ENCODE results near the gene DACT3. TPM values are rescaled to one million over a fixed set of nuclear protein-coding genes. Genes with fewer than 3 reads are reported as not detected.

The DACT3 gene
- total RNA-seq, 1 experiment from 2014 or later = 1.9 TPM

DNA sequence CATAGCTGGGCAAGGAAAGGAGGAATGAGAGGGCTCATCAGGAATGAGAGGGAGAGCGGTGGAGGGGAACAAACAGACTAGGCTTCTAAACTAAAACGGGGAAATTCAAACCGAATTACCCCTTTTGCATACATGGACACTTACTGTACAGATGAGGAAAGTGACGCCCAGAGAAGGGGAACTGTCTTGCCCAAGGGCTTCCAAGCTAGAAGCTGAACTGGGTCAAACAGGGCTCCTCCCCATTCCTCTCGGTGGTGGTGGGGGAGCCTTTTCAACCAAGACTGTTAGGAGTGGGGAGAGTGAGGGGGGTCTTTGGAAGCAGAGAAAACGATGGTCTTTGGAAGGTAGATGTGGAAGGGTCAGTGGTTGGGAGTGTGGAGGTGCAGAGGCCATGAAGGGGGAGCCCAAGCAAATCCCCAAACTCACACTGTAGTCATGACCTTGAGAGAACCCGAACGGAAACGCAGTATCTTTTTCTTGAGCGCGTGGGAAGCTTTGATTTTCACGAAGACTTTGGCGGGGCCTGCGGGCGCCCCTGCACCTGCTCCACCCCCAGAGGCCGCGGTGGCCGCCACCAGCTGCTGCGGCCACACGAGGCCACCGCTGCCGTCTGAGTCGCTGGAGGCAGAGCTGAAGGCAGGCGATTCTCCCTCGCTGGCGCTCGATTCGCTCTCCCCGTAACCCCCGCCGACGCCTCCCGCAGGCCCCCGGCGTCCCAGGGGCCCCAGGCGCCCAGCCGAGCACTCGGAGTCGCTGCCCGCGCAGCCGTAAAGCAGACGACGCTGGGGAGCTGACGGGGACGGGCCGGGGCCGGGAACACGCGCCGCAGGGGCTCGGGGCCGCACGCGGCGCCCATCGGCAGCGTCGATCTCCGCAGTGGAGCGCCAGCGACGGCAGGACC is 12.7 kb downstream of the DACT3 start:
- Histone ChIP-seq H3K27ac (ENCODE audit: low read length) (no peak overlapping the region), H3K4me3 (ENCODE audit: low read length) (no peak overlapping the region), H3K9me2 (replicated peaks; ENCODE audit: low read length) (no peaks in the 10 kb centered on the region), H2AFZ (ENCODE audit: low read length) (no peak overlapping the region), H3F3A (ENCODE audit: low read length, unreplicated experiment) (no peaks in the 10 kb centered on the region), H3K27me3 (ENCODE audit: low read length) (no peaks in the 10 kb centered on the region), H3K4me2 (ENCODE audit: low read length) (no peak overlapping the region), H3K79me2 (ENCODE audit: low read length) (no peaks in the 10 kb centered on the region), H3K9me3 (ENCODE audit: low read length) (no peaks in the 10 kb centered on the region), H3K36me3 (ENCODE audit: low read depth, low read length) (no peaks in the 10 kb centered on the region), H3K9ac (ENCODE audit: low read length) (no peak overlapping the region), H3K4me1 (ENCODE audit: insufficient read depth, low read length) (no peaks in the 10 kb centered on the region), H4K20me1 (ENCODE audit: low read length) (no peaks in the 10 kb centered on the region)
- POLR2A ChIA-PET (ENCODE audit: unreplicated experiment) = interaction anchor here (0.6 kb wide), 1 partner anchor 18 kb away, joined by 4 read pairs; no protein-coding TSS in a partner anchor
- intact Hi-C loops (cut with micrococcal nuclease) = no loop called here
- CTCF ChIA-PET = no interaction called here
- ATAC-seq (no peak), DNase-seq (no peak)
- no peak for TF ChIP-seq EZH2 (IDR thresholded peaks at IDR 0.05; ENCODE audit: low read length, unreplicated experiment)
- TF ChIP-seq EZH2phosphoT487 (IDR thresholded peaks at IDR 0.05; ENCODE audit: borderline replicate concordance, low read length) = no peak
- no peak for TF ChIP-seq CTCF (conservative IDR thresholded peaks at IDR 0.05; ENCODE audit: low read depth, low read length)
- BruUV-seq (replicated peaks) = no TSS peak

GRCh38 chr19:46646402-46646801 is 14.6 kb downstream of the DACT3 start:
- H3F3A ChIP-seq (ENCODE audit: low read length, unreplicated experiment) = no peaks in the 10 kb centered on the region
- ChIA-PET POLR2A (ENCODE audit: unreplicated experiment) (no interaction called here), CTCF (no interaction called here)
- no peaks in the 10 kb centered on the region for H3K36me3 ChIP-seq (ENCODE audit: low read depth, low read length)
- no peaks in the 10 kb centered on the region for H3K9me2 ChIP-seq (replicated peaks; ENCODE audit: low read length)
- H3K4me2 ChIP-seq (ENCODE audit: low read length) = no peak overlapping the region
- H3K27me3 ChIP-seq (ENCODE audit: low read length) = no peaks in the 10 kb centered on the region
- no peaks in the 10 kb centered on the region for H3K4me1 ChIP-seq (ENCODE audit: insufficient read depth, low read length)
- no peak overlapping the region for H3K9ac ChIP-seq (ENCODE audit: low read length)
- no TSS peak for BruUV-seq (replicated peaks)
- H3K4me3 ChIP-seq (ENCODE audit: low read length) = no peak overlapping the region
- intact Hi-C loops (cut with micrococcal nuclease) = no loop called here
- no peak overlapping the region for H3K27ac ChIP-seq (ENCODE audit: low read length)
- no peak for ATAC-seq
- no peaks in the 10 kb centered on the region for H3K9me3 ChIP-seq (ENCODE audit: low read length)
- no peak for DNase-seq
- TF ChIP-seq EZH2phosphoT487 (IDR thresholded peaks at IDR 0.05; ENCODE audit: borderline replicate concordance, low read length) (no peak), EZH2 (IDR thresholded peaks at IDR 0.05; ENCODE audit: low read length, unreplicated experiment) (no peak), CTCF (conservative IDR thresholded peaks at IDR 0.05; ENCODE audit: low read depth, low read length) (no peak)
- no peak overlapping the region for H2AFZ ChIP-seq (ENCODE audit: low read length)
- no peaks in the 10 kb centered on the region for H3K79me2 ChIP-seq (ENCODE audit: low read length)
- no peaks in the 10 kb centered on the region for H4K20me1 ChIP-seq (ENCODE audit: low read length)

- intact Hi-C loops (cut with micrococcal nuclease) = no loop called here
- no peak for ATAC-seq
- Histone ChIP-seq H3K4me3 (ENCODE audit: low read length) (no peak overlapping the region), H3K27ac (ENCODE audit: low read length) (no peak overlapping the region), H3K9ac (ENCODE audit: low read length) (no peak overlapping the region), H3K9me3 (ENCODE audit: low read length) (no peaks in the 10 kb centered on the region), H3K4me1 (ENCODE audit: insufficient read depth, low read length) (peaks cover 3% of the 10 kb centered on the region; the same call in 1 of the 2 replicates), H3K36me3 (ENCODE audit: low read depth, low read length) (no peaks in the 10 kb centered on the region), H3K4me2 (ENCODE audit: low read length) (no peak overlapping the region), H3K79me2 (ENCODE audit: low read length) (no peaks in the 10 kb centered on the region), H3K9me2 (replicated peaks; ENCODE audit: low read length) (no peaks in the 10 kb centered on the region), H4K20me1 (ENCODE audit: low read length) (no peaks in the 10 kb centered on the region), H3K27me3 (ENCODE audit: low read length) (no peaks in the 10 kb centered on the region), H2AFZ (ENCODE audit: low read length) (no peak overlapping the region), H3F3A (ENCODE audit: low read length, unreplicated experiment) (no peaks in the 10 kb centered on the region)
- BruUV-seq (replicated peaks) = no TSS peak
- ChIA-PET CTCF (no interaction called here), POLR2A (ENCODE audit: unreplicated experiment) (no interaction called here)
- no peak for DNase-seq
- TF ChIP-seq CTCF (conservative IDR thresholded peaks at IDR 0.05; ENCODE audit: low read depth, low read length) (no peak), EZH2phosphoT487 (IDR thresholded peaks at IDR 0.05; ENCODE audit: borderline replicate concordance, low read length) (no peak), EZH2 (IDR thresholded peaks at IDR 0.05; ENCODE audit: low read length, unreplicated experiment) (no peak)
These were observed 16.3 kb downstream of the DACT3 start for GRCh38 chr19:46644720-46645119.
